HepG2 (cell line): ENCODE measurements around the gene NAALAD2. TPM values are rescaled to one million over a fixed set of nuclear protein-coding genes. Genes with fewer than 3 reads are reported as not detected.

Source experiments
- AKAP8 ChIP-seq: sonication (generic); formaldehyde crosslinking; IDR thresholded peaks from 2 replicates; pipeline ENCODE4 v1.5.1; 2020; ENCODE audit warnings: mild to moderate bottlenecking, missing genetic modification reagents
- ATRX ChIP-seq: sonication (generic); formaldehyde crosslinking; IDR thresholded peaks from 2 replicates; pipeline ENCODE4 v1.4.0; 2020; ENCODE audit warnings: missing genetic modification reagents, borderline replicate concordance
- FOSL1 ChIP-seq: sonication (generic); formaldehyde crosslinking; IDR thresholded peaks from 2 replicates; pipeline ENCODE4 v1.9.0; 2021; ENCODE audit warnings: missing genetic modification reagents, borderline replicate concordance
- KDM5B ChIP-seq: sonication (generic); formaldehyde crosslinking; IDR thresholded peaks from 2 replicates; pipeline ENCODE4 v1.4.0; 2020; ENCODE audit warnings: missing genetic modification reagents, mild to moderate bottlenecking, borderline replicate concordance
- KLF6 ChIP-seq: IDR thresholded peaks from 2 replicates; pipeline ENCODE4 v1.8.0; 2016; ENCODE audit warnings: missing biosample characterization, missing genetic modification reagents
- NONO ChIP-seq, 2 experiments: fragments of 450-650 bp in 1 of 2; sonication (generic) in 1 of 2; formaldehyde crosslinking in 1 of 2; IDR thresholded peaks in 1 of 2; conservative IDR thresholded peaks in 1 of 2; 2 replicates each; pipeline versions ENCODE4 v1.6.1 to v1.8.0; 2017 to 2022; ENCODE audit warnings: mild to moderate bottlenecking in 1 of 2, missing genetic modification reagents in 1 of 2, moderate library complexity in 1 of 2
- PHB2 ChIP-seq: fragments of 450-650 bp; IDR thresholded peaks from 2 replicates; pipeline ENCODE4 v1.6.1; 2018; ENCODE audit not compliant: partially characterized antibody
- TOPORS ChIP-seq: sonication (generic); formaldehyde crosslinking; IDR thresholded peaks from 2 replicates; pipeline ENCODE4 v1.8.0; 2023; ENCODE audit warnings: mild to moderate bottlenecking, missing genetic modification reagents
- ZBTB3 ChIP-seq: sonication (generic); formaldehyde crosslinking; IDR thresholded peaks from 2 replicates; pipeline ENCODE4 v1.4.0; 2020; ENCODE audit warnings: low read depth, mild to moderate bottlenecking, moderate library complexity, missing genetic modification reagents, borderline replicate concordance
- ZFX ChIP-seq: sonication (generic); formaldehyde crosslinking; IDR thresholded peaks from 2 replicates; pipeline ENCODE4 v1.4.0; 2020; ENCODE audit warnings: mild to moderate bottlenecking, low read depth, missing genetic modification reagents, moderate library complexity
- ZNF430 ChIP-seq: sonication (generic); formaldehyde crosslinking; IDR thresholded peaks from 2 replicates; pipeline ENCODE4 v1.9.0; 2021; ENCODE audit warnings: mild to moderate bottlenecking, missing genetic modification reagents
- ZNF557 ChIP-seq: sonication (generic); formaldehyde crosslinking; IDR thresholded peaks from 2 replicates; pipeline ENCODE4 v1.4.0; 2020; ENCODE audit warnings: missing genetic modification reagents
- ZNF572 ChIP-seq: sonication (generic); formaldehyde crosslinking; IDR thresholded peaks from 2 replicates; pipeline ENCODE4 v1.5.1; 2020; ENCODE audit warnings: mild to moderate bottlenecking, missing genetic modification reagents
- ZNF614 ChIP-seq: IDR thresholded peaks from 2 replicates; pipeline ENCODE4 v1.6.1; 2018; ENCODE audit warnings: missing biosample characterization, missing genetic modification reagents, inconsistent platforms, borderline replicate concordance
- ZNF709 ChIP-seq: sonication (generic); formaldehyde crosslinking; IDR thresholded peaks from 2 replicates; pipeline ENCODE4 v1.5.0; 2020; ENCODE audit warnings: mild to moderate bottlenecking, missing genetic modification reagents
- polyA plus RNA-seq, 8 experiments: library from polyadenylated mRNA; depleted of rRNA in 3 of 8; stranded (reverse) in 7 of 8; unstranded in 1 of 8; fragments of >200 nt; fragmentation: Illumina TruSeq in 4 of 8; extraction: Trizol in 4 of 8; gene quantifications; 2 replicates each; pipeline versions ENCODE4 v1.2.1 to v1.2.3, GENCODE V29; 2011 to 2016; ENCODE audit warnings: low read depth in 4 of 8, missing spikeins in 1 of 8, mixed read lengths in 1 of 8; ENCODE audit not compliant: insufficient read depth in 1 of 8
- total RNA-seq, 5 experiments: library from RNA; depleted of rRNA; stranded (reverse); fragments of >200 nt; fragmentation: Illumina TruSeq; extraction: Trizol; gene quantifications; 2 replicates each; pipeline ENCODE4 v1.2.3, GENCODE V29; 2016; ENCODE audit warnings: low read depth in 1 of 5
- TF ChIP-seq, protein P1 (sequence below): sonication (generic); formaldehyde crosslinking; IDR thresholded peaks from 2 replicates; pipeline ENCODE4 v1.4.0; 2020; ENCODE audit warnings: missing genetic modification reagents, mild to moderate bottlenecking, borderline replicate concordance
- TF ChIP-seq, protein P2 (sequence below): IDR thresholded peaks from 2 replicates; pipeline ENCODE4 v1.6.1; 2016; ENCODE audit warnings: mild to moderate bottlenecking
- TF ChIP-seq, protein P3 (sequence below): sonication (generic); formaldehyde crosslinking; IDR thresholded peaks from 2 replicates; pipeline ENCODE4 v1.9.0; 2021; ENCODE audit warnings: missing genetic modification reagents, borderline replicate concordance
- TF ChIP-seq, protein P4 (sequence below): sonication (generic); formaldehyde crosslinking; IDR thresholded peaks from 2 replicates; pipeline ENCODE4 v1.5.0; 2020; ENCODE audit warnings: mild to moderate bottlenecking, missing genetic modification reagents, borderline replicate concordance

Gene NAALAD2
- total and polyA plus RNA-seq, 2 of the 13 experiments (the other 11 are each of a cell fraction or from before 2014, with no cell fraction given) = 8.0 to 8.9 TPM

DNA sequence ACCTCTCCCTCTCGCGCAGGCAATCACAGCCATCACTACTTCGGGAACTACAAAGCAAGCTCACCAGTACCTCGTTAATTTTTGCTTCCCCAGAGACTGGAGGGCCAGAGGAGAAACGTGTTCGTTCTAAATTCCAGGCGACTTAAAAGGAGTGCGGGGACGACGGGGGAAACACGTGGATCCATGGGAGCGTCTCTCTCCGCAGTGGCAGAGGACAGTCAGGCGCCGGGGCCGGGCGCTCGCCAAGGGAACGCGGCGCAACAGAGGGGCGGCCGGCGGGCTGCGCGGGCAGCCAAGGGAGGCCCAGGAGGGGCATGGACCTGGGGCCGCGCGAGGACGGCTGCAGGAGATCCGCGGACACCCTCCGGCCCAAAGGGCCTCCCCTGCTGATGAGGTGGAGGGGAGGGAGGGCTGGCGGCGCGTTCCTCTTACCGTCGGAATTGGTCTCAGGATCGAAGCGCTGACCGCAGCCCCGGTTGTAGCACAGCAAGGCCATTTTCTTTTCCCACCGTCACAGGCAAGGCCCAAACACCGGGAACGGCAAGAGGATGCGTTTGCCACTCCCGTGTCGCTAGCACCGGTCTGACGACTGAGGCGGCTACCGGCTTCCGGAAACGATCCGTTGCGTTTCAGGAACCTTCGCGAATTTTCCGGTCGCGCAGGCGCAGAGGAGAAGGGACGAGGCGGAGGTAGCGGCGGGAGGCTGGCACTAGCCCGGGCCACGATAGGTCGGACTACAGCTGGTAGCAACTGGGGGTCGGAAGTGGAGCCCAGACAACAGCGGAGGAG lies 88.2 kb downstream of the NAALAD2 start, which contains the start of gene CHORDC1 (continued):
- TF ChIP-seq ZFX = peak; percentile 89
- TF ChIP-seq, protein P1, sequence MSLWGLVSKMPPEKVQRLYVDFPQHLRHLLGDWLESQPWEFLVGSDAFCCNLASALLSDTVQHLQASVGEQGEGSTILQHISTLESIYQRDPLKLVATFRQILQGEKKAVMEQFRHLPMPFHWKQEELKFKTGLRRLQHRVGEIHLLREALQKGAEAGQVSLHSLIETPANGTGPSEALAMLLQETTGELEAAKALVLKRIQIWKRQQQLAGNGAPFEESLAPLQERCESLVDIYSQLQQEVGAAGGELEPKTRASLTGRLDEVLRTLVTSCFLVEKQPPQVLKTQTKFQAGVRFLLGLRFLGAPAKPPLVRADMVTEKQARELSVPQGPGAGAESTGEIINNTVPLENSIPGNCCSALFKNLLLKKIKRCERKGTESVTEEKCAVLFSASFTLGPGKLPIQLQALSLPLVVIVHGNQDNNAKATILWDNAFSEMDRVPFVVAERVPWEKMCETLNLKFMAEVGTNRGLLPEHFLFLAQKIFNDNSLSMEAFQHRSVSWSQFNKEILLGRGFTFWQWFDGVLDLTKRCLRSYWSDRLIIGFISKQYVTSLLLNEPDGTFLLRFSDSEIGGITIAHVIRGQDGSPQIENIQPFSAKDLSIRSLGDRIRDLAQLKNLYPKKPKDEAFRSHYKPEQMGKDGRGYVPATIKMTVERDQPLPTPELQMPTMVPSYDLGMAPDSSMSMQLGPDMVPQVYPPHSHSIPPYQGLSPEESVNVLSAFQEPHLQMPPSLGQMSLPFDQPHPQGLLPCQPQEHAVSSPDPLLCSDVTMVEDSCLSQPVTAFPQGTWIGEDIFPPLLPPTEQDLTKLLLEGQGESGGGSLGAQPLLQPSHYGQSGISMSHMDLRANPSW = 0 out of 2 replicates have a peak, but pooled peaks have one; percentile 38
- TF ChIP-seq ZBTB3 (CRISPR knock-in tag) = no peak
- TF ChIP-seq NONO (IDR thresholded peaks at IDR 0.05) = no peak
- TF ChIP-seq NONO (CRISPR knock-in tag; conservative IDR thresholded peaks at IDR 0.05) = peak; percentile 81
- no peak for TF ChIP-seq PHB2
- TF ChIP-seq ZNF614 (CRISPR knock-in tag) = 0 out of 2 replicates have a peak, but pooled peaks have one; percentile 25
- TF ChIP-seq ZNF572 (CRISPR knock-in tag) = no peak; the same call in 1 of the 2 replicates
- TF ChIP-seq, protein P2, sequence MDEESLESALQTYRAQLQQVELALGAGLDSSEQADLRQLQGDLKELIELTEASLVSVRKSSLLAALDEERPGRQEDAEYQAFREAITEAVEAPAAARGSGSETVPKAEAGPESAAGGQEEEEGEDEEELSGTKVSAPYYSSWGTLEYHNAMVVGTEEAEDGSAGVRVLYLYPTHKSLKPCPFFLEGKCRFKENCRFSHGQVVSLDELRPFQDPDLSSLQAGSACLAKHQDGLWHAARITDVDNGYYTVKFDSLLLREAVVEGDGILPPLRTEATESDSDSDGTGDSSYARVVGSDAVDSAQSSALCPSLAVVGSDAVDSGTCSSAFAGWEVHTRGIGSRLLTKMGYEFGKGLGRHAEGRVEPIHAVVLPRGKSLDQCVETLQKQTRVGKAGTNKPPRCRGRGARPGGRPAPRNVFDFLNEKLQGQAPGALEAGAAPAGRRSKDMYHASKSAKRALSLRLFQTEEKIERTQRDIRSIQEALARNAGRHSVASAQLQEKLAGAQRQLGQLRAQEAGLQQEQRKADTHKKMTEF = peak; percentile 79; the same call in 1 of the 2 replicates
- peak; percentile 58; the same call in 1 of the 2 replicates for TF ChIP-seq KLF6 (CRISPR knock-in tag)
- TF ChIP-seq, protein P3, sequence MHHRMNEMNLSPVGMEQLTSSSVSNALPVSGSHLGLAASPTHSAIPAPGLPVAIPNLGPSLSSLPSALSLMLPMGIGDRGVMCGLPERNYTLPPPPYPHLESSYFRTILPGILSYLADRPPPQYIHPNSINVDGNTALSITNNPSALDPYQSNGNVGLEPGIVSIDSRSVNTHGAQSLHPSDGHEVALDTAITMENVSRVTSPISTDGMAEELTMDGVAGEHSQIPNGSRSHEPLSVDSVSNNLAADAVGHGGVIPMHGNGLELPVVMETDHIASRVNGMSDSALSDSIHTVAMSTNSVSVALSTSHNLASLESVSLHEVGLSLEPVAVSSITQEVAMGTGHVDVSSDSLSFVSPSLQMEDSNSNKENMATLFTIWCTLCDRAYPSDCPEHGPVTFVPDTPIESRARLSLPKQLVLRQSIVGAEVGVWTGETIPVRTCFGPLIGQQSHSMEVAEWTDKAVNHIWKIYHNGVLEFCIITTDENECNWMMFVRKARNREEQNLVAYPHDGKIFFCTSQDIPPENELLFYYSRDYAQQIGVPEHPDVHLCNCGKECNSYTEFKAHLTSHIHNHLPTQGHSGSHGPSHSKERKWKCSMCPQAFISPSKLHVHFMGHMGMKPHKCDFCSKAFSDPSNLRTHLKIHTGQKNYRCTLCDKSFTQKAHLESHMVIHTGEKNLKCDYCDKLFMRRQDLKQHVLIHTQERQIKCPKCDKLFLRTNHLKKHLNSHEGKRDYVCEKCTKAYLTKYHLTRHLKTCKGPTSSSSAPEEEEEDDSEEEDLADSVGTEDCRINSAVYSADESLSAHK = no peak
- TF ChIP-seq AKAP8 = peak; percentile 48; the same call in 1 of the 2 replicates
- peak; percentile 5; the same call in 1 of the 2 replicates for TF ChIP-seq ZNF430 (CRISPR knock-in tag)
- TF ChIP-seq, protein P4, sequence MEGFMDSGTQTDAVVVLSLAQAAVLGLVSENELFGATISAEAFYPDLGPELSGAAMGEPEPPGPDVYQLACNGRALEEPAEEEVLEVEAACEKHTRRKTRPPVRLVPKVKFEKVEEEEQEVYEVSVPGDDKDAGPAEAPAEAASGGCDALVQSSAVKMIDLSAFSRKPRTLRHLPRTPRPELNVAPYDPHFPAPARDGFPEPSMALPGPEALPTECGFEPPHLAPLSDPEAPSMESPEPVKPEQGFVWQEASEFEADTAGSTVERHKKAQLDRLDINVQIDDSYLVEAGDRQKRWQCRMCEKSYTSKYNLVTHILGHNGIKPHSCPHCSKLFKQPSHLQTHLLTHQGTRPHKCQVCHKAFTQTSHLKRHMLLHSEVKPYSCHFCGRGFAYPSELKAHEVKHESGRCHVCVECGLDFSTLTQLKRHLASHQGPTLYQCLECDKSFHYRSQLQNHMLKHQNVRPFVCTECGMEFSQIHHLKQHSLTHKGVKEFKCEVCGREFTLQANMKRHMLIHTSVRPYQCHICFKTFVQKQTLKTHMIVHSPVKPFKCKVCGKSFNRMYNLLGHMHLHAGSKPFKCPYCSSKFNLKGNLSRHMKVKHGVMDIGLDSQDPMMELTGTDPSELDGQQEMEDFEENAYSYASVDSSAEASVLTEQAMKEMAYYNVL (CRISPR knock-in tag) = peak; percentile 17; the same call in 1 of the 2 replicates
- no peak for TF ChIP-seq FOSL1 (CRISPR knock-in tag)
- TF ChIP-seq ZNF557 (CRISPR knock-in tag) = peak; percentile 71; the same call in 1 of the 2 replicates
- no peak for TF ChIP-seq ATRX (CRISPR knock-in tag)
- TF ChIP-seq TOPORS (CRISPR knock-in tag) = peak; percentile 69; the same call in 1 of the 2 replicates
- TF ChIP-seq KDM5B (CRISPR knock-in tag) = peak; percentile 85
- TF ChIP-seq ZNF709 (CRISPR knock-in tag) = no peak; the same call in 1 of the 2 replicates
